Osteocyte (in vitro differentiated cells): Measurements from ENCODE around the gene ARHGDIB. TPM values are rescaled to one million over a fixed set of nuclear protein-coding genes. Genes with fewer than 3 reads are reported as not detected.

Experiments
- DNase-seq: peaks from one replicate; pipeline ENCODE4 v3.0.0; 2021; ENCODE audit warnings: mixed read lengths; ENCODE audit not compliant: unreplicated experiment; ENCODE audit errors: extremely low spot score
- H3K27ac Mint-ChIP-seq: one replicate; pipeline ENCODE4 v1.8.0; 2021; ENCODE audit warnings: mild to moderate bottlenecking, mixed read lengths; ENCODE audit not compliant: unreplicated experiment
- H3K27me3 Mint-ChIP-seq: one replicate; pipeline ENCODE4 v1.8.0; 2021; ENCODE audit warnings: mixed read lengths; ENCODE audit not compliant: unreplicated experiment
- H3K36me3 Mint-ChIP-seq: one replicate; pipeline ENCODE4 v1.8.0; 2021; ENCODE audit warnings: mixed read lengths; ENCODE audit not compliant: unreplicated experiment
- H3K4me1 Mint-ChIP-seq: one replicate; pipeline ENCODE4 v1.8.0; 2021; ENCODE audit warnings: mixed read lengths; ENCODE audit not compliant: unreplicated experiment
- H3K4me3 Mint-ChIP-seq: one replicate; pipeline ENCODE4 v1.8.0; 2021; ENCODE audit warnings: mild to moderate bottlenecking, moderate library complexity, mixed read lengths; ENCODE audit not compliant: unreplicated experiment
- H3K9me3 Mint-ChIP-seq: one replicate; pipeline ENCODE4 v1.8.0; 2021; ENCODE audit warnings: mixed read lengths; ENCODE audit not compliant: unreplicated experiment
- CTCF ChIP-seq: fragments of 200-600 bp; sonication (generic); IDR thresholded peaks from 2 replicates; pipeline ENCODE4 v1.5.0; 2021; ENCODE audit warnings: antibody characterized with exemption, mild to moderate bottlenecking, moderate library complexity
- total RNA-seq: library from RNA; stranded (reverse); gene quantifications from 2 replicates; pipeline ENCODE4 v1.2.1, GENCODE V29; 2021

The ARHGDIB gene
- total RNA-seq, 1 donor from 2014 or later: 14.4 TPM

- Mint-ChIP-seq H3K4me1 (peaks cover 30% of the 10 kb centered on the region), H3K4me3 (no peak overlapping the region), H3K27me3 (no peaks in the 10 kb centered on the region), H3K36me3 (no peaks in the 10 kb centered on the region), H3K27ac (peak overlapping the region; percentile 37), H3K9me3 (no peaks in the 10 kb centered on the region)
- TF ChIP-seq CTCF: no peak
- DNase-seq: no peak
These were observed 64.8 kb downstream of the ARHGDIB start for GRCh38 chr12:14896521-14897169.

GRCh38 chr12:14893506-14894250 is 67.7 kb downstream of the ARHGDIB start:
- DNase-seq: no peak
- H3K27me3 Mint-ChIP-seq: no peaks in the 10 kb centered on the region
- no peak overlapping the region for H3K4me3 Mint-ChIP-seq
- H3K9me3 Mint-ChIP-seq: no peaks in the 10 kb centered on the region
- peak overlapping the region; percentile 86 for H3K27ac Mint-ChIP-seq
- no peaks in the 10 kb centered on the region for H3K36me3 Mint-ChIP-seq
- H3K4me1 Mint-ChIP-seq: peaks cover 28% of the 10 kb centered on the region
- no peak for TF ChIP-seq CTCF

DNA sequence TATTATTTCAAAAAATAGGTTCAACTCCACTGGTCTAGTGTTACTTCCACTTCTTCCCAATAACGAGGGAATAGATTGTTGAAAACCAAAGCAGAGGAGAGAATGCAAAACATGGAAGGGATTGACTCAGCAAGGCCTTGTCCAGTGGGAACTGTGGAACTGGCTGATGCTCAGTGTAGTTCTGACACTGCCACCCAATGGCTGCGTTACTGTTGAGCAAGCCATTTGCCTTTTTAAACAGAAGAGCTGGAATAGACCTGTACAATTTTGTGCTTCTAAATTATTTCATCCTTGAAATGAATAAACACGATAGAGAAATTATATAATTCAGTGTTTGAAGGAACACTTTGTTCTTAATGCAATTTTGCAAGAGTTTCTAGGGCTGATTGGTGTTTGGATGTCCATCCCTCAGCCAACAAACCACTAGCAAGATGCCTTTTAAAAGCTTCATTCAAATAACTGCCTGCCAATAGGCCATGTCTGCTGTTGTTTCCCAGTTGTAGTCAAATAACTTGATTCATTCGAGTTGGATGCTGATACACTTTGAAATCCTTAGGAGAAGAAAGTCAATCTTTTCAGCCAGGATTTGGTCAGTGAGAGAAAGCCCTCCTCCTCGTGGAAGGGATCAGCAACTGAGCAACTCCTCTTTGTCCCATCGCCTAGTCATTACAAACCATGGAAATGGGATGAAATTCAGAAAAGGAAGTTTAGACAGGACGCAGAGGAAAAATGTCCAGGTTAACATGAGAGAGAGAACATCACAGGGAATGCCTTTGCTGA is 68.5 kb downstream of the ARHGDIB start:
- Mint-ChIP-seq H3K4me1 (peaks cover 28% of the 10 kb centered on the region), H3K27me3 (no peaks in the 10 kb centered on the region), H3K4me3 (no peak overlapping the region), H3K27ac (peak overlapping the region; percentile 86), H3K9me3 (no peaks in the 10 kb centered on the region), H3K36me3 (no peaks in the 10 kb centered on the region)
- no peak for TF ChIP-seq CTCF
- no peak for DNase-seq

Other genes starting within 250 kb of the ARHGDIB start
- gene WBP11, start 158.1 kb downstream of the ARHGDIB start, total RNA-seq: 62.4 and 64.3 TPM in 2 replicates
- gene C12orf60, start 157.9 kb downstream of the ARHGDIB start, total RNA-seq: 0.84 and 1.2 TPM in 2 replicates
- not detected in 2 replicates for gene SMCO3, start 147.4 kb downstream of the ARHGDIB start, total RNA-seq
- not detected in 2 replicates for gene ART4, start 118.1 kb downstream of the ARHGDIB start, total RNA-seq
- 74.1 and 92.6 TPM in 2 replicates for gene MGP, start 75.7 kb downstream of the ARHGDIB start, total RNA-seq
- gene ERP27, start 23.1 kb downstream of the ARHGDIB start, total RNA-seq: 0.50 and 0.70 TPM in 2 replicates
- not detected in 2 replicates for gene PDE6H, start 11.4 kb upstream of the ARHGDIB start, total RNA-seq